ENCODE data around the gene KREMEN2. TPM values are rescaled to one million over a fixed set of nuclear protein-coding genes. Genes with fewer than 3 reads are reported as not detected.

KREMEN2 gene
- total RNA-seq, 4 donors from 2014 or later = not detected

DNA sequence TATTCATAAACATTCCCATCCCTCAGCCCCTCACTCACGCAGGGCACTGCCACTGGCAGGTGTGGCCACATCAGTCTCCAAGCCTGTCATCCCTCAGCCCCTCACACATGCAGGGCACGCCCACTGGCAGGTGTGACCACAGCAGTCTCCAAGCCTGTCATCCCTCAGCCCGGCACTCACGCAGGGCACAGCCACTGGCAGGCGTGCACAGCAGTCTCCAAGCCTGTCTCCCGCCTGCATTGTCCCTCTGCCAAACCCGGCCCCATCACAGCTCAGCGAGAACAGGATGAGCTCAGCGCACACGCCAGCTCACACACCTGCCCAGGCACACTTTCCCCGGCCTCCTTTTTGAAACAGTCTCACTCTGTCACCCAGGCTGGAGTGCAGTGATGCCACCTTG, 11.4 kb upstream of the KREMEN2 start:
- no peak for ATAC-seq (ENCODE audit: low FRiP score)
- TF ChIP-seq, protein P1, sequence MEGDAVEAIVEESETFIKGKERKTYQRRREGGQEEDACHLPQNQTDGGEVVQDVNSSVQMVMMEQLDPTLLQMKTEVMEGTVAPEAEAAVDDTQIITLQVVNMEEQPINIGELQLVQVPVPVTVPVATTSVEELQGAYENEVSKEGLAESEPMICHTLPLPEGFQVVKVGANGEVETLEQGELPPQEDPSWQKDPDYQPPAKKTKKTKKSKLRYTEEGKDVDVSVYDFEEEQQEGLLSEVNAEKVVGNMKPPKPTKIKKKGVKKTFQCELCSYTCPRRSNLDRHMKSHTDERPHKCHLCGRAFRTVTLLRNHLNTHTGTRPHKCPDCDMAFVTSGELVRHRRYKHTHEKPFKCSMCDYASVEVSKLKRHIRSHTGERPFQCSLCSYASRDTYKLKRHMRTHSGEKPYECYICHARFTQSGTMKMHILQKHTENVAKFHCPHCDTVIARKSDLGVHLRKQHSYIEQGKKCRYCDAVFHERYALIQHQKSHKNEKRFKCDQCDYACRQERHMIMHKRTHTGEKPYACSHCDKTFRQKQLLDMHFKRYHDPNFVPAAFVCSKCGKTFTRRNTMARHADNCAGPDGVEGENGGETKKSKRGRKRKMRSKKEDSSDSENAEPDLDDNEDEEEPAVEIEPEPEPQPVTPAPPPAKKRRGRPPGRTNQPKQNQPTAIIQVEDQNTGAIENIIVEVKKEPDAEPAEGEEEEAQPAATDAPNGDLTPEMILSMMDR (IDR thresholded peaks at IDR 0.05) = no peak

DNA sequence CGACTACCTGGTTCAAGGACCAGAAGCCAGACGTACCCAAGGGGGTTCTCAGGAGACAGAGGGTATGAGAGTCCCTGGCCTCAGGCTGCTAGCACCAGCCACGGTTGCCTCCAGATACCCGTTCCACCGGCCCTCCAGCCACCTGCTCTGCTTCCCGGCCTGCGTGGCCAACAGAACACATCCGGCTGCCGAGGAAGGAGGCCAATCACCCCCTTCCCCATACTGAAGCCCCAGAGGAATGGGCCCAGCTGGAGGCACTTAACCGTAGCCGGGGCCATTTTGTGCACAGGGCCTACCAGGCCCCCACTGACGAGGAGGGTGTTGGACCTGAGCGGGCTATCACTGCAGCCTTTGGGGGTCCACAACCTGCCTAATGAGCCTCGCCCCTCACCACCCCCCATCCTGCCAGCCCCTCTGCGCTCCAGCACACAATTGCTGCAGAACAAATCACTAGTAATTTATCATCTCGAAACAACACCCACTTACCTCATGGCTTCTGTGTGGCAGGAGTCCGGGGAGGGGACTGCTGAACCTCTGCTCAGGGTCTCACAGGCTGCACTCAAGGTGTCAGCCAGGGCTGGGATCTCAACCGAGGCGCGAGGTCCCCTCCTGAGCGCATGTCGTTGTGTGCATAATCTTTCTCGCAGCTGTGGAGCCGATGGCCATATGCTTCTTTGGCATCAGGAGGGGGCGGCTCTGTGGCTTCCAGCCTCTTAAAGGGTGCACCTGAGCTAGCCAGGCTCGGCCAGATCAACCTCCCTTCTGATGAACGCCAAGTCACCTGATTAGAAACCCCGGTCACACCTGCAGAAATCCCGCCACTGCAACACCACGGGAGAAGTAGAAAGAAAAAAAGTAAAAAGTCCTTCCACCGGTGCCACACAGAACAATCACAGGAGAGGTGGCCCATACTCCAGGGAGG, 10.1 kb upstream of the KREMEN2 start:
- ATAC-seq (ENCODE audit: low FRiP score) (no peak), DNase-seq (ENCODE audit: low spot score) (no peak)
- TF ChIP-seq, protein P1 (IDR thresholded peaks at IDR 0.05) = no peak

More for the DNA sequence above, 11.4 kb upstream of the KREMEN2 start:
- no peak for DNase-seq (ENCODE audit: low spot score)

DNA sequence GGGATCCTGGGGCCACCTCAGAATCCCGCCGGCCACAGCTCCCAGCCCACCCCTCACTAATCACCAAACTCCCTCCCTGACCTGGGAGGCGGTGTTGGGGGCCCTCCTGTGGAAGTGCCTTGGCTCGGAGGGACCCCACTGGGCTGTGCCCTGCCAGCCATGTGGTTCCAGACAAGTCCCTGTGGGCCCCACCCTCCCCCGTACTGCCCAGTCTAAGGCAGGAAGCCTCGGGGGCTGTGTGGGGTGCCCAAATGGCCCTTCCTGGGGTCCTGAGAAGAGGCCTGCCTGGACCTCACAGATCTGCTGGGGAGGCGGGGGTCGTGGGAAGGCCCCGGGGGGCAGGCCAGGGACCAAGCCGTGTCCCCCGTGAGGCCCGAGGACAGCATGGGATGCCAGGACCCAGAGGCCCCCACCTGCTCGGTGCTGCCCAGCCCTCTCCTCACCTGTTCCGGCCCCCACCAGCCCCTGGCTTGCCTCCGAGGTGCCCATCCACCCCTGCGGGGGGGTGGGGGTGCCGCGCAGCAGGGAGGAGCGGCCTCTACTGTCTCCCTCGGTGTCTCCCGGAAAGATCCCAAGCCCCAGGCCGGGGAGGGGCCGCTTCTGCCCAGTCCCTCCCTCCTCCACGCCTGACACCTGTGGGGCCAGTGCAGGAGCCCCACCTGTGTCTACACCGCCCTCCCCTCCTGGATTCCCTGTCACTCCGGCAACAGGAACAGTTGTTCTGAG, 9.3 kb upstream of the KREMEN2 start:
- ATAC-seq (ENCODE audit: low FRiP score) (no peak), DNase-seq (ENCODE audit: low spot score) (no peak)
- TF ChIP-seq, protein P1 (IDR thresholded peaks at IDR 0.05) = no peak

DNA sequence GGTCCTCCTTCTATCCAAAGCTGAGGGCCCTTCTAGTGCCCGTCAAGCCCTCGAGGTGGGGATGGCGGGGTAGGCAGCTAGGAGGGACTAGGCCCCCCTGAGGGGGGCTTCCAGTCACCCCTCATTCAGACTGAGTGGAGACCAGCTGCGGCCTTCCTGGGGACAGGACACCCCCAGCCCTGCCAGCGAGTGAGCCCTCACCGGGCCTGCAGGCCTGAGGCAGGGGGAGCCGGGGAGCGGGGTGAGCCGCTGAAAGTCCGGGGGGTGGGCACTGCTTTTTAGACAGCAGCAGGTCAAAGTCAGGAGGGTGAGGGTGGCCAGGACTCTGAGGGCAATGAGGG, 8.7 kb upstream of the KREMEN2 start:
- no peak for DNase-seq (ENCODE audit: low spot score)
- TF ChIP-seq, protein P1 (IDR thresholded peaks at IDR 0.05) = no peak
- ATAC-seq (ENCODE audit: low FRiP score) = peak; percentile 11

DNA sequence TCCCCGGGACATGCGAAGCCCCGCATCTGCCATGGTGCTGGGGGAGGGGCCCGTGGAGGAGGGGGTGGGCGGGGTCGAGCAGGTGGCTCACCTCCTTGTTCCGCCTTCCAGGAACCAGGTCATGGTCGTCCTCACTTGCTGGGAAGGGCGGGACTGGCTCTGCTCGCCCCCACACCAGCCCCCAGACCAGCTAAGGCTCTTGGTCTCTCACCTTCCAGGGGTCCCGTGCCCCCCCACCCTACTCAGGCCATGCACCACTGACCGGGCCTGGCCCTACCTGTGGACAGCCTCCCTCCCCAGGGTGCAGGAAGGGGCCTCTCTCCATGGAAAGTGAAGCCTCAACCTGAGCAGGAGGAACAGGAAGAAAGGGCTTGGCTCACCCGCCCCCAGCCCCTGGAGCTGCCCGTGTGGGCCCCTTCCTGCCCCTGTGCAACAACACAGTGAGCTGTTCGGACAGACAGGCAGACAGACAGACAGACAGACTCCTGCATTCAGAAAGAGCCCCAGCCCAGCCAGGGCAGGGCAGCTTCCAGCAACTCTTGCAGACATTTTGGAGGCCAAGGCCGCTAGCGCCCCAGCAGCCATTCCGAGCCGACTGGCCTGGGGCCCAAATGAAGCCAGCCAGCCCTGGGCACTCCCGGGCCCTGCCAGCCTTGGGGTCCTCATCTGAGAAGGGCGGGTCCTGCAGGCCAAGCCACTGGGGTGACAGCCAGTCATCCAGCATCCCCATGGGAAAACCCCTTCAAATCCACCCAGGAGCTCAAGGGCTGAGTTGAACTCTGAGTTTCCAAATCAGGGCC, 8.1 kb upstream of the KREMEN2 start:
- DNase-seq (ENCODE audit: low spot score) (no peak), ATAC-seq (ENCODE audit: low FRiP score) (peak; percentile 14)
- TF ChIP-seq, protein P1 (IDR thresholded peaks at IDR 0.05) = no peak

DNA sequence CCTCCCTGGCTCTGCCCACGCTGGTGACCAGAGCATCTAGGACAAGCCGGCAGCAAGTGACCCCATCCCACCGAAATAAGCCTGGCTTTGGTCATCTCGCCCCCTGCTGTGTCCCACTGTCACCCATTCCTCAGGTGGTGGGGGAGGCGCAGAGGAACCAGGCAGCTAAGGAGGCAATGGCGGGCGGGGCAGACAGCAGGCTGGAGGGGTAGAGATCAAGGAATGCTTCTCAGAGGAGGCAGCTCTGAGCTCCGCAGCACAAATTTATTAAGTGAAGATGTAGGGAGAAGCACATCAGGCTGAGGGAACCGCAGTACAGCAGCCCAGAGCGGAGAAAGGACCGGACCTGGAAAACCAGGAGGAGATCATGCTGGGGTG, 7.5 kb upstream of the KREMEN2 start:
- TF ChIP-seq, protein P1 (IDR thresholded peaks at IDR 0.05) = no peak
- ATAC-seq (ENCODE audit: low FRiP score) = no peak

More for the DNA sequence above, 7.5 kb upstream of the KREMEN2 start:
- DNase-seq (ENCODE audit: low spot score) = no peak

Data from omental fat pad (tissue), 4 donors.